HEK293 (cell line): ENCODE data around the gene SLC5A7.

Experiments
- TCF7L2 ChIP-seq: IDR thresholded peaks from 2 replicates; pipeline ENCODE4 v1.6.1; 2011; ENCODE audit warnings: low read depth, mild to moderate bottlenecking, inconsistent platforms, low read length, moderate library complexity, borderline replicate concordance
- ZNF274 ChIP-seq, 2 experiments: fragments of 200-500 bp in 1 of 2; fragments of 450-650 bp in 1 of 2; sonication (Bioruptor generic) in 1 of 2; formaldehyde crosslinking in 1 of 2; IDR thresholded peaks; 2 replicates each; pipeline versions ENCODE4 v1.5.1 to v1.6.1; 2014 to 2016; ENCODE audit warnings: borderline replicate concordance in 1 of 2, inconsistent platforms in 1 of 2, low read length in 1 of 2, missing biosample characterization in 1 of 2, missing genetic modification characterization in 1 of 2
- ZSCAN16 ChIP-seq: fragments of 450-650 bp; formaldehyde crosslinking; IDR thresholded peaks from 2 replicates; pipeline ENCODE4 v1.5.1; 2016; ENCODE audit warnings: missing biosample characterization, missing genetic modification characterization
- TF ChIP-seq, protein P1 (sequence below): fragments of 450-650 bp; formaldehyde crosslinking; IDR thresholded peaks from 2 replicates; pipeline ENCODE4 v1.5.1; 2016; ENCODE audit warnings: missing biosample characterization, missing genetic modification characterization
- TF ChIP-seq, protein P2 (sequence below): fragments of 450-650 bp; formaldehyde crosslinking; IDR thresholded peaks from 2 replicates; pipeline ENCODE4 v1.5.1; 2016; ENCODE audit warnings: missing biosample characterization, missing genetic modification characterization

GRCh38 chr2:108026092-108026794 is 39.9 kb downstream of the SLC5A7 start:
- TF ChIP-seq, protein P1, sequence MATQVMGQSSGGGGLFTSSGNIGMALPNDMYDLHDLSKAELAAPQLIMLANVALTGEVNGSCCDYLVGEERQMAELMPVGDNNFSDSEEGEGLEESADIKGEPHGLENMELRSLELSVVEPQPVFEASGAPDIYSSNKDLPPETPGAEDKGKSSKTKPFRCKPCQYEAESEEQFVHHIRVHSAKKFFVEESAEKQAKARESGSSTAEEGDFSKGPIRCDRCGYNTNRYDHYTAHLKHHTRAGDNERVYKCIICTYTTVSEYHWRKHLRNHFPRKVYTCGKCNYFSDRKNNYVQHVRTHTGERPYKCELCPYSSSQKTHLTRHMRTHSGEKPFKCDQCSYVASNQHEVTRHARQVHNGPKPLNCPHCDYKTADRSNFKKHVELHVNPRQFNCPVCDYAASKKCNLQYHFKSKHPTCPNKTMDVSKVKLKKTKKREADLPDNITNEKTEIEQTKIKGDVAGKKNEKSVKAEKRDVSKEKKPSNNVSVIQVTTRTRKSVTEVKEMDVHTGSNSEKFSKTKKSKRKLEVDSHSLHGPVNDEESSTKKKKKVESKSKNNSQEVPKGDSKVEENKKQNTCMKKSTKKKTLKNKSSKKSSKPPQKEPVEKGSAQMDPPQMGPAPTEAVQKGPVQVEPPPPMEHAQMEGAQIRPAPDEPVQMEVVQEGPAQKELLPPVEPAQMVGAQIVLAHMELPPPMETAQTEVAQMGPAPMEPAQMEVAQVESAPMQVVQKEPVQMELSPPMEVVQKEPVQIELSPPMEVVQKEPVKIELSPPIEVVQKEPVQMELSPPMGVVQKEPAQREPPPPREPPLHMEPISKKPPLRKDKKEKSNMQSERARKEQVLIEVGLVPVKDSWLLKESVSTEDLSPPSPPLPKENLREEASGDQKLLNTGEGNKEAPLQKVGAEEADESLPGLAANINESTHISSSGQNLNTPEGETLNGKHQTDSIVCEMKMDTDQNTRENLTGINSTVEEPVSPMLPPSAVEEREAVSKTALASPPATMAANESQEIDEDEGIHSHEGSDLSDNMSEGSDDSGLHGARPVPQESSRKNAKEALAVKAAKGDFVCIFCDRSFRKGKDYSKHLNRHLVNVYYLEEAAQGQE (tag by site-specific recombination), result no peak
- TF ChIP-seq, protein P2, sequence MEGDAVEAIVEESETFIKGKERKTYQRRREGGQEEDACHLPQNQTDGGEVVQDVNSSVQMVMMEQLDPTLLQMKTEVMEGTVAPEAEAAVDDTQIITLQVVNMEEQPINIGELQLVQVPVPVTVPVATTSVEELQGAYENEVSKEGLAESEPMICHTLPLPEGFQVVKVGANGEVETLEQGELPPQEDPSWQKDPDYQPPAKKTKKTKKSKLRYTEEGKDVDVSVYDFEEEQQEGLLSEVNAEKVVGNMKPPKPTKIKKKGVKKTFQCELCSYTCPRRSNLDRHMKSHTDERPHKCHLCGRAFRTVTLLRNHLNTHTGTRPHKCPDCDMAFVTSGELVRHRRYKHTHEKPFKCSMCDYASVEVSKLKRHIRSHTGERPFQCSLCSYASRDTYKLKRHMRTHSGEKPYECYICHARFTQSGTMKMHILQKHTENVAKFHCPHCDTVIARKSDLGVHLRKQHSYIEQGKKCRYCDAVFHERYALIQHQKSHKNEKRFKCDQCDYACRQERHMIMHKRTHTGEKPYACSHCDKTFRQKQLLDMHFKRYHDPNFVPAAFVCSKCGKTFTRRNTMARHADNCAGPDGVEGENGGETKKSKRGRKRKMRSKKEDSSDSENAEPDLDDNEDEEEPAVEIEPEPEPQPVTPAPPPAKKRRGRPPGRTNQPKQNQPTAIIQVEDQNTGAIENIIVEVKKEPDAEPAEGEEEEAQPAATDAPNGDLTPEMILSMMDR (tag by site-specific recombination), result no peak
- no peak for TF ChIP-seq ZNF274 (IDR thresholded peaks at IDR 0.05; ENCODE audit: low read length)
- no peak for TF ChIP-seq ZNF274 (tag by site-specific recombination; IDR thresholded peaks at IDR 0.05; ENCODE audit: borderline replicate concordance)
- TF ChIP-seq TCF7L2, result no peak
- no peak for TF ChIP-seq ZSCAN16
